DMS 273 treated with DMSO at 0.1 percent for 48 hours (cell line): ENCODE data around the gene CLCA1.

Experiments used
- DNase-seq: peaks from one replicate; lab custom pipeline; 2025; lab: John Stamatoyannopoulos, UW

CLCA1 gene

GRCh38 chr1:86468501-86468977, at the start of gene CLCA1:
Gene CLCA1 (plus strand): TSS chr1:86468927. CDS start chr1:86468972, 45 bp downstream.
- no peak for DNase-seq

- DNase-seq = no peak
Observed at GRCh38 chr1:86419277-86419903, 49.3 kb upstream of the CLCA1 start.

DNA sequence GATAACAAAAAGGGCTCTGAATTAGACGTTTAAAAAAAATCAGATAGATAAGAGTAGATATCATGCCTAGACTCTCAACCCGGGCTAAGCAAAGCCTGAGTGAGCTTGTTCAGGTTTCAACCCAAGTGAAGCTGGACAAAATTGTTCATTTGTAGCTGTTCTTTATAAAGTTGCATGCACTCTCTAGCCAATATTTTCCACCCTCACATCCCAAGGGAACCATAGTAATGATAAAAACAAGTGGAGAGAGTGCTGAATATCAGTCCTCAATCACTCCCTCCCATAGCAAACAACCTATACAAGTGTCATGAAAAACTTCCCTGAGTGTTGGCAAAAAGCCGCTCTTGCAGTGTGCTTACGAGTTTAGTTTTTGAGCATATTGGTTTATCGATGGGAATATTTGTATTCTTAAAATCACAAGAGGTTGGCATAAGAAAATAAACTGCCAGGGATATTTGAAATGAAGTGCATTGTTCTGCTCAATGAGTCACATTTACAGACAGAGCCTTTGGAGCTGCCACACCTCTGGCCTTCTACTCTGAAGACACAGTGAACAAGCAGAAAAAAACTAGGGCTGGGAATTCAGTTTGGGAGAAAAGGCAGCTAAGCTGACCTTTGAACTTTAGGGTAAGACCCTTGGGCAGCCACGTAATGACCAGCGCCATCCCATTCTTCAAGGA, 47.0 kb upstream of the CLCA1 start:
- DNase-seq = no peak

GRCh38 chr1:86423473-86423872, 45.3 kb upstream of the CLCA1 start:
- no peak for DNase-seq

GRCh38 chr1:86423873-86424272, 44.9 kb upstream of the CLCA1 start, which contains the start of gene CLCA2:
Gene CLCA2 (plus strand): TSS chr1:86424171. CDS start chr1:86424248, 77 bp downstream.
- no peak for DNase-seq

- DNase-seq = no peak
Observed at GRCh38 chr1:86429122-86429725, 39.5 kb upstream of the CLCA1 start.

DNA sequence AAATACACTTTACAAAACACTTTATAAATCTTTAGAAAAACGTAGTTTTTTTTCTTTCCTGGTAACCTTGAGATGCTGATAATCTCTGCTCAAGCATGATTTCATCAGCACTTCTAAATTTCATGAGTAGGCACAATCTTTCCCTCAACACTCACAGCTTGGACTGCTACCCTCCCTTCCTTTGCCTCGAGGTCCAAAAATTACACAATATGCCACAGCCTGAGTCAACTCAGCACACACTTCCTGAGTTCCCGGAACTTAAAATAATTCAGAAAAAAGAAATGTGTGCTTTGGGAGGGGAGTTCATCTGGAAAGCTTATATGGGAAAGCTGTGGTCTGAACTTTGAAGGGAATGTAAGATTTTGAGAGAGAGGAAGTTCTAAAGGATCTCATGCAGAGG, 38.9 kb upstream of the CLCA1 start:
- no peak for DNase-seq

- DNase-seq = no peak
Observed at GRCh38 chr1:86430376-86430775, 38.4 kb upstream of the CLCA1 start.

- no peak for DNase-seq
Observed at GRCh38 chr1:86434059-86434458, 34.7 kb upstream of the CLCA1 start.

DNA sequence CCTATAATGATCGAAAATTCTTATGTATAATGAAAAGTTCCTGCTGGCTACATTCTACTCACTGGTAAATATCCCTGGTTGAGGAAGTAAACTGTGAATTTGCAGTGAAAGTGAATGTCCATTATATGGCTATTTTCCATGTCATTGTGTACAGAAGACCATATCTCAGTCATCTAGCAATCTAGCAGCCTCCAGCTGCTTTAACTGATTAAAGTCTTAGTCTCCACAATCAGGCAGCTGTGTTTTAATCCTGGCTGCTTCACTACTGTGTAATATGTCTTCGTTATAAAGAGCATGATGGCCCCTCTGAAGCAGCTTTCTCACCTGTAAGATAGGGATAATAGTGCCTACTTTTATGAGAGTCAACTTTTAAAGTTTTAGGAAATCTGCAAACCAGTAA, 33.4 kb upstream of the CLCA1 start:
- DNase-seq = no peak

GRCh38 chr1:86436041-86436440, 32.7 kb upstream of the CLCA1 start:
- no peak for DNase-seq

- no peak for DNase-seq
Observed at GRCh38 chr1:86441581-86441980, 27.1 kb upstream of the CLCA1 start.

DNA sequence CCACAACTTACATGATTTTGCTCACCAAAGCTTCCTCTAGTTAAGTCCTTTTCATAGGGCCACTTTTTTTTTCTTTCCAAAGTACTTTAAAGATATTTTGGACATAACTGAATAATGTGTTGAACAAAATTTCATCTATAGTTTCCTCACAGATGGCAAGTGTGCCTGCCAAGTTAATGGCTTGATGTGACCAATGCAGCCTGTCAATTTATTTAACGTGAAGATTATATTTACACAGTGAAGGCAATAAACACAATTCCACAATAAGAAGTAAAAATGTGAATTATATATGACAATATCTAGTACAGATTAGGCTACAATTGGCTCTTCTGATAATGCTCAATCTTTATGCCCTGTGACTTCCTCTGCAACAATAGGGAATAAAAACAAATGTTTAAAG, 26.7 kb upstream of the CLCA1 start:
- no peak for DNase-seq

- no peak for DNase-seq
Observed at GRCh38 chr1:86445919-86446318, 22.8 kb upstream of the CLCA1 start.

- DNase-seq = no peak
Observed at GRCh38 chr1:86447198-86447790, 21.4 kb upstream of the CLCA1 start.

GRCh38 chr1:86448670-86449069, 20.1 kb upstream of the CLCA1 start:
- DNase-seq = no peak

- DNase-seq = no peak
Observed at GRCh38 chr1:86449103-86449502, 19.6 kb upstream of the CLCA1 start.

DNA sequence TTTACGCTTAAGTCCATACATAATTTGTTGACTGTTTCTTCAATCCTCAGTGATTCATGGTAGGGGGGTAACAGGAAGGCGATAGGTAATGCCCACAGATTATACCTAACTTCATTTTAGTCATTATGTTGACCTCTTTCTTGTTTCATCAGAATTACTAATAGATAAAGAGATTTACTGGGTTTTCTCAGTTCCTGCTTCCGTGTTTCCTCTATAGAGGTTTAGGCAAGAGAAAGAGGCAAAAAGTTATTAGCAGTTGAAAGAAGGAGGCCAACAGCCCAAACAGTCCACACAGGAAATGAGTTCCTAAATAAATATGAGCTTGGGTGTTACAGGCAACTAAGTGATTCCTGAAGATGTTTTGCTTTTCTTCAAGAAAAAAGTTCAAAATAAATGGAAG, 17.9 kb upstream of the CLCA1 start:
- DNase-seq = no peak

GRCh38 chr1:86453664-86454063, 15.1 kb upstream of the CLCA1 start:
- DNase-seq = no peak

DNA sequence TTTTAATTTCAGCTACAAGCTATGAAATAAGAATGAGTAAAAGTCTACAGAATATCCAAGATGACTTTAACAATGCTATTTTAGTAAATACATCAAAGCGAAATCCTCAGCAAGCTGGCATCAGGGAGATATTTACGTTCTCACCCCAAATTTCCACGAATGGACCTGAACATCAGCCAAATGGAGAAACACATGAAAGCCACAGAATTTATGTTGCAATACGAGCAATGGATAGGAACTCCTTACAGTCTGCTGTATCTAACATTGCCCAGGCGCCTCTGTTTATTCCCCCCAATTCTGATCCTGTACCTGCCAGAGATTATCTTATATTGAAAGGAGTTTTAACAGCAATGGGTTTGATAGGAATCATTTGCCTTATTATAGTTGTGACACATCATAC, 13.7 kb upstream of the CLCA1 start:
- no peak for DNase-seq

- no peak for DNase-seq
Observed at GRCh38 chr1:86460998-86461397, 7.7 kb upstream of the CLCA1 start.

DNA sequence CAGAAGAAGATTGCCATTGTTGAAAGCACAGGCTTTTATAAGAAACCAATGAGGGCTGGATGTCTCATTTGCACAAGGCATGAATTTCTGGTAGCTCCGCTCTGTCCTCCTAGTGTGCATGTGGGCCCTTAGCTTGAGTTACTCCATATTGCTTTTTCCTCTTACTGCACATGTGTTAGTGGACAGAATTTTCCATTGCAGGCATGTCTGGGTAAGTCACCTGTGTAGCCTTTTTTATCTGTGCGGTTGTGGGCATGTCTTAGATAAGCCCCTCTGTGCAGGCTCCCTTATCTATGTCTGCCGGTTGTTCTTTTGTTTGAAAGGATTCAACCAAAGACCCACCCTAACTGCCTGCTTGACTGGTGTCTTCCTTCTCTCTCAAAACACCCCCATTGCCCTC, 7.2 kb upstream of the CLCA1 start:
- no peak for DNase-seq

- no peak for DNase-seq
Observed at GRCh38 chr1:86464819-86465218, 3.9 kb upstream of the CLCA1 start.
